Suprapubic skin (tissue), 3 donors: ENCODE data around the gene NLGN2.

ENCODE experiments used
- POLR2AphosphoS5 ChIP-seq, 3 donors: sonication (generic); formaldehyde crosslinking; IDR thresholded peaks; one replicate each; pipeline ENCODE4 v1.6.1; 2017; ENCODE audit warnings: antibody characterized with exemption in 3 of 3
- TF ChIP-seq, protein P1 (sequence below), 2 donors: fragments of 200-600 bp in 1 of 2; fragments of 450-650 bp in 1 of 2; sonication (generic) in 1 of 2; IDR thresholded peaks; one replicate each; pipeline ENCODE4 v1.5.1; 2016 to 2019; ENCODE audit warnings: antibody characterized with exemption in 2 of 2, mild to moderate bottlenecking in 1 of 2, moderate library complexity in 1 of 2

DNA sequence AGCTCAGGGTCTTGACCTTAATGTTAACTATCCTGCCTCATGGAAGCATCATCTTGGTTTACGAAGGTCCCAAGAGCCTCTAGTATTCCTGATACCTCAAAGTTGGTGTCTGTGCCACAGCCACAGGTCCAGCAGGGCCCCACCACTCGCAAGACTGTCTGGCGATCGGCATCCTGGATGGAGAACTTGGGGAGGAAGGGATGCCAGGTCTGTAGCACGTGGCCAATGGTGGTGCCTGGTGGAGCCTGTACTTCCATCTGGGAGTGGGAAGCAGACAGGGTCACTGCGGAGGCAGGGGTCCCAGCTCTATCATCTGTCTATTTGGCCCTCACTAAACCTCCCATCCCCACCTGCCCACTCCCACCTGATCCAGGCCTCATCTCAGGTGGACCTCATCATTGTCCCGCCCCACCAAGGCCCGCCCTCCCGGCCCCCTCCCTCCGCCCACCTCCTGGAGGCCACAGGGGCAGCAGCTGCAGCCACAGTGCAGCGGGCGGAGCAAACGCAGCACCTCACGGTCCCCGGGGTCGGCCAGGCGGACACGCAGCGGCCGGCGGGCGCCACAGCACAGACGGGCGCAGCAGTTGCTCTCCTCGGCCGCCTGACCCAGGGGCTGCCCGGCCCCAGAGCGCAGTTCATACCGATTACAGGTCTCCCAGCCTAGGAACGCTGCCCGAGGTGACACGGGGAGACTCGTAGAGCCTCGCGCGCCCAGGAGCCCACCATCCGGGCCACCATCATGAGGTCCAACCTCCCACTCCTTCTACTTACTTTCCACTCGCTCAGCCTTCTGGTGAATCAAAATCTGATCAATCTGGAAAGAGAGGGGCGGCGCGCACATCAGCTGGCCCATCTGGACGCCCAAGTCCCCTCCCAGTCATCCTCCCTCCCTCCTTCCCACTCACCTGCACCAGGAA lies 14.7 kb upstream of the NLGN2 start:
- TF ChIP-seq POLR2AphosphoS5 (IDR thresholded peaks at IDR 0.05) = no peak
- TF ChIP-seq, protein P1, sequence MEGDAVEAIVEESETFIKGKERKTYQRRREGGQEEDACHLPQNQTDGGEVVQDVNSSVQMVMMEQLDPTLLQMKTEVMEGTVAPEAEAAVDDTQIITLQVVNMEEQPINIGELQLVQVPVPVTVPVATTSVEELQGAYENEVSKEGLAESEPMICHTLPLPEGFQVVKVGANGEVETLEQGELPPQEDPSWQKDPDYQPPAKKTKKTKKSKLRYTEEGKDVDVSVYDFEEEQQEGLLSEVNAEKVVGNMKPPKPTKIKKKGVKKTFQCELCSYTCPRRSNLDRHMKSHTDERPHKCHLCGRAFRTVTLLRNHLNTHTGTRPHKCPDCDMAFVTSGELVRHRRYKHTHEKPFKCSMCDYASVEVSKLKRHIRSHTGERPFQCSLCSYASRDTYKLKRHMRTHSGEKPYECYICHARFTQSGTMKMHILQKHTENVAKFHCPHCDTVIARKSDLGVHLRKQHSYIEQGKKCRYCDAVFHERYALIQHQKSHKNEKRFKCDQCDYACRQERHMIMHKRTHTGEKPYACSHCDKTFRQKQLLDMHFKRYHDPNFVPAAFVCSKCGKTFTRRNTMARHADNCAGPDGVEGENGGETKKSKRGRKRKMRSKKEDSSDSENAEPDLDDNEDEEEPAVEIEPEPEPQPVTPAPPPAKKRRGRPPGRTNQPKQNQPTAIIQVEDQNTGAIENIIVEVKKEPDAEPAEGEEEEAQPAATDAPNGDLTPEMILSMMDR (IDR thresholded peaks at IDR 0.05) = no peak
